A549 treated with RU486 at 1 μM for 4 hours (cell line): ENCODE results near the gene SEC22A. TPM values are rescaled to one million over a fixed set of nuclear protein-coding genes. Genes with fewer than 3 reads are reported as not detected.

Experiments used
- total RNA-seq: library from RNA; stranded (reverse); fragments of 200-300 nt; extraction: Qiagen RNA extraction; gene quantifications from 5 replicates; pipeline ENCODE4 v1.2.3, GENCODE V29; 2022; ENCODE audit warnings: low read depth

The SEC22A gene
- total RNA-seq = 11.8 to 22.5 TPM (median 18.6 TPM) in 5 replicates

GRCh38 chr3:123201557-123202427, at the start of gene SEC22A:
Gene SEC22A, plus strand, starts transcription at chr3:123201943. Its CDS starts 7,275 bp downstream, at chr3:123209218.

Other genes starting within 250 kb of the SEC22A start
- 0.07 to 0.47 TPM (median 0.28 TPM) in 5 replicates for gene SEMA5B, start 174.2 kb upstream of the SEC22A start, total RNA-seq
- gene PDIA5, start 134.9 kb upstream of the SEC22A start, total RNA-seq = 22.5 to 25.5 TPM (median 24.3 TPM) in 5 replicates
- 0.09 to 0.81 TPM (median 0.50 TPM) in 5 replicates for gene ADCY5, start 247.1 kb downstream of the SEC22A start, total RNA-seq